Measurements from ENCODE around the gene OGDHL. TPM values are rescaled to one million over a fixed set of nuclear protein-coding genes. Genes with fewer than 3 reads are reported as not detected.

The OGDHL gene
- total RNA-seq, 2 donors from 2014 or later, result 2.6 to 4.3 TPM

- H3K9me3 ChIP-seq, result no peaks in the 10 kb centered on the region
- DNase-seq, result no peak
- intact Hi-C loops (cut with DNase I), result no loop called here
Observed at GRCh38 chr10:49739426-49739825, 22.7 kb downstream of the OGDHL start.

GRCh38 chr10:49738616-49739360, 23.3 kb downstream of the OGDHL start:
- Histone ChIP-seq H3K9me3 (no peaks in the 10 kb centered on the region), H3K27ac (no peak overlapping the region), H3K4me1 (no peaks in the 10 kb centered on the region), H3K27me3 (no peaks in the 10 kb centered on the region), H3K4me3 (no peak overlapping the region), H3K36me3 (replicated peaks in 1 of 2; ENCODE audit: insufficient read depth in 1 of 2, low read depth in 2 of 2) (no peaks in the 10 kb centered on the region)
- TF ChIP-seq CTCF (IDR thresholded peaks at IDR 0.05) (no peak), POLR2A (IDR thresholded peaks at IDR 0.05) (no peak)
- 54 to 71% methylated on average over 3 to 10 of the region's 10 CpGs for WGBS, 2 donors
- ATAC-seq (no peak), DNase-seq (no peak)
- intact Hi-C loops (cut with DNase I), result no loop called here

More at GRCh38 chr10:49739426-49739825, 22.7 kb downstream of the OGDHL start:
- ATAC-seq, result no peak
- Histone ChIP-seq H3K27me3 (no peaks in the 10 kb centered on the region), H3K4me3 (no peak overlapping the region), H3K27ac (no peak overlapping the region), H3K36me3 (replicated peaks in 1 of 2; ENCODE audit: insufficient read depth in 1 of 2, low read depth in 2 of 2) (no peaks in the 10 kb centered on the region), H3K4me1 (no peaks in the 10 kb centered on the region)
- 74 to 80% methylated on average over 2 to 14 of the region's 14 CpGs for WGBS, 2 donors
- TF ChIP-seq POLR2A (IDR thresholded peaks at IDR 0.05) (no peak), CTCF (IDR thresholded peaks at IDR 0.05) (no peak)

- 76 to 91% methylated on average over 3 to 18 of the region's 19 CpGs for WGBS, 2 donors
- H3K9me3 ChIP-seq, result no peaks in the 10 kb centered on the region
- no peak overlapping the region for H3K4me3 ChIP-seq
- DNase-seq, result no peak
- no peaks in the 10 kb centered on the region for H3K4me1 ChIP-seq
- intact Hi-C loops (cut with DNase I), result no loop called here
- no peaks in the 10 kb centered on the region for H3K27me3 ChIP-seq
- no peaks in the 10 kb centered on the region for H3K36me3 ChIP-seq (replicated peaks in 1 of 2; ENCODE audit: insufficient read depth in 1 of 2, low read depth in 2 of 2)
- ATAC-seq, result no peak
- no peak overlapping the region for H3K27ac ChIP-seq
- TF ChIP-seq CTCF (IDR thresholded peaks at IDR 0.05), result no peak
- TF ChIP-seq POLR2A (IDR thresholded peaks at IDR 0.05), result no peak
Observed at GRCh38 chr10:49737474-49738201, 24.5 kb downstream of the OGDHL start.

GRCh38 chr10:49736564-49737113, 25.5 kb downstream of the OGDHL start:
- no peak for ATAC-seq
- 80 to 91% methylated on average over 5 of the region's 5 CpGs for WGBS, 2 donors
- intact Hi-C loops (cut with DNase I), result no loop called here

More at GRCh38 chr10:49736564-49737113, 25.5 kb downstream of the OGDHL start:
- no peaks in the 10 kb centered on the region for H3K9me3 ChIP-seq
- TF ChIP-seq CTCF (IDR thresholded peaks at IDR 0.05) (no peak), POLR2A (IDR thresholded peaks at IDR 0.05) (no peak)
- no peak overlapping the region for H3K27ac ChIP-seq
- H3K27me3 ChIP-seq, result no peaks in the 10 kb centered on the region
- H3K4me1 ChIP-seq, result no peaks in the 10 kb centered on the region
- no peak for DNase-seq
- H3K4me3 ChIP-seq, result no peak overlapping the region
- H3K36me3 ChIP-seq (replicated peaks in 1 of 2; ENCODE audit: insufficient read depth in 1 of 2, low read depth in 2 of 2), result no peaks in the 10 kb centered on the region
